HepG2 (cell line): Measurements from ENCODE around the gene ZNF888. TPM values are rescaled to one million over a fixed set of nuclear protein-coding genes. Genes with fewer than 3 reads are reported as not detected.

Source experiments
- ATF3 ChIP-seq: sonication (generic); formaldehyde crosslinking; IDR thresholded peaks from 2 replicates; pipeline ENCODE4 v1.4.0; 2020; ENCODE audit warnings: missing genetic modification reagents
- ATRX ChIP-seq: sonication (generic); formaldehyde crosslinking; IDR thresholded peaks from 2 replicates; pipeline ENCODE4 v1.4.0; 2020; ENCODE audit warnings: missing genetic modification reagents, borderline replicate concordance
- ETV5 ChIP-seq: IDR thresholded peaks from 2 replicates; pipeline ENCODE4 v1.6.1; 2018; ENCODE audit warnings: missing biosample characterization, missing genetic modification reagents, inconsistent platforms, borderline replicate concordance
- MXD3 ChIP-seq: IDR thresholded peaks from 2 replicates; pipeline ENCODE4 v1.6.1; 2016; ENCODE audit warnings: mild to moderate bottlenecking, missing biosample characterization, missing genetic modification reagents
- MXI1 ChIP-seq: IDR thresholded peaks from 3 replicates; pipeline ENCODE4 v1.6.1; 2012; ENCODE audit warnings: low read depth, low read length, inconsistent platforms, borderline replicate concordance
- NR1H2 ChIP-seq: sonication (generic); formaldehyde crosslinking; IDR thresholded peaks from 2 replicates; pipeline ENCODE4 v1.8.1; 2022; ENCODE audit warnings: low read depth, missing genetic modification reagents, borderline replicate concordance
- RAD51 ChIP-seq: fragments of 450-650 bp; IDR thresholded peaks from 2 replicates; pipeline ENCODE4 v1.6.1; 2016; ENCODE audit warnings: borderline replicate concordance
- RFXAP ChIP-seq: sonication (generic); formaldehyde crosslinking; IDR thresholded peaks from 2 replicates; pipeline ENCODE4 v1.4.0; 2020; ENCODE audit warnings: missing genetic modification reagents, borderline replicate concordance
- TAF15 ChIP-seq: fragments of 200-400 bp; formaldehyde crosslinking; IDR thresholded peaks from one replicate; pipeline ENCODE4 v1.6.1; 2018; ENCODE audit warnings: mild to moderate bottlenecking, low read depth, low read length; ENCODE audit not compliant: poor library complexity, severe bottlenecking
- THYN1 ChIP-seq: sonication (generic); formaldehyde crosslinking; IDR thresholded peaks from 2 replicates; pipeline ENCODE4 v1.8.1; 2023; ENCODE audit warnings: low read depth, mild to moderate bottlenecking, moderate library complexity, missing genetic modification reagents, borderline replicate concordance
- ZBTB10 ChIP-seq: sonication (generic); formaldehyde crosslinking; IDR thresholded peaks from 2 replicates; pipeline ENCODE4 v1.4.0; 2020; ENCODE audit warnings: missing genetic modification reagents, borderline replicate concordance
- ZBTB38 ChIP-seq: sonication (generic); formaldehyde crosslinking; IDR thresholded peaks from 2 replicates; pipeline ENCODE4 v1.5.1; 2020; ENCODE audit warnings: mild to moderate bottlenecking, missing genetic modification reagents
- ZC3H13 ChIP-seq: sonication (generic); formaldehyde crosslinking; IDR thresholded peaks from 2 replicates; pipeline ENCODE4 v1.8.1; 2023; ENCODE audit warnings: mild to moderate bottlenecking, missing genetic modification reagents, moderate library complexity
- ZEB1 ChIP-seq: IDR thresholded peaks from 2 replicates; pipeline ENCODE4 v1.6.1; 2012; ENCODE audit warnings: mild to moderate bottlenecking, low read depth, inconsistent platforms; ENCODE audit not compliant: insufficient replicate concordance
- ZFP91 ChIP-seq: sonication (generic); formaldehyde crosslinking; IDR thresholded peaks from 2 replicates; pipeline ENCODE4 v1.9.0; 2022; ENCODE audit warnings: missing genetic modification reagents, mild to moderate bottlenecking, borderline replicate concordance
- ZNF30 ChIP-seq: sonication (generic); formaldehyde crosslinking; IDR thresholded peaks from 2 replicates; pipeline ENCODE4 v1.5.0; 2020; ENCODE audit warnings: mild to moderate bottlenecking, missing genetic modification reagents
- ZNF329 ChIP-seq: sonication (generic); formaldehyde crosslinking; IDR thresholded peaks from 2 replicates; pipeline ENCODE4 v1.9.0; 2021; ENCODE audit warnings: low read depth, mild to moderate bottlenecking, missing genetic modification reagents
- ZNF362 ChIP-seq: sonication (generic); formaldehyde crosslinking; IDR thresholded peaks from 2 replicates; pipeline ENCODE4 v1.4.0; 2020; ENCODE audit warnings: missing genetic modification reagents, mild to moderate bottlenecking, borderline replicate concordance
- ZNF432 ChIP-seq: sonication (generic); formaldehyde crosslinking; IDR thresholded peaks from 2 replicates; pipeline ENCODE4 v1.5.0; 2020; ENCODE audit warnings: missing genetic modification reagents, mild to moderate bottlenecking, borderline replicate concordance
- ZNF569 ChIP-seq: sonication (generic); formaldehyde crosslinking; IDR thresholded peaks from 2 replicates; pipeline ENCODE4 v1.5.0; 2020; ENCODE audit warnings: mild to moderate bottlenecking, missing genetic modification reagents, moderate library complexity, borderline replicate concordance
- ZNF720 ChIP-seq: sonication (generic); formaldehyde crosslinking; IDR thresholded peaks from 2 replicates; pipeline ENCODE4 v1.4.0; 2020; ENCODE audit warnings: missing genetic modification reagents
- ZNF746 ChIP-seq: sonication (generic); formaldehyde crosslinking; IDR thresholded peaks from 2 replicates; pipeline ENCODE4 v1.8.0; 2022; ENCODE audit warnings: mild to moderate bottlenecking, missing genetic modification reagents
- ZNF788 ChIP-seq: sonication (generic); formaldehyde crosslinking; IDR thresholded peaks from 2 replicates; pipeline ENCODE4 v1.5.0; 2020; ENCODE audit warnings: mild to moderate bottlenecking, missing genetic modification reagents, borderline replicate concordance
- polyA plus RNA-seq, 8 experiments: library from polyadenylated mRNA; depleted of rRNA in 3 of 8; stranded (reverse) in 7 of 8; unstranded in 1 of 8; fragments of >200 nt; fragmentation: Illumina TruSeq in 4 of 8; extraction: Trizol in 4 of 8; gene quantifications; 2 replicates each; pipeline versions ENCODE4 v1.2.1 to v1.2.3, GENCODE V29; 2011 to 2016; ENCODE audit warnings: low read depth in 4 of 8, missing spikeins in 1 of 8, mixed read lengths in 1 of 8; ENCODE audit not compliant: insufficient read depth in 1 of 8
- total RNA-seq, 5 experiments: library from RNA; depleted of rRNA; stranded (reverse); fragments of >200 nt; fragmentation: Illumina TruSeq; extraction: Trizol; gene quantifications; 2 replicates each; pipeline ENCODE4 v1.2.3, GENCODE V29; 2016; ENCODE audit warnings: low read depth in 1 of 5

ZNF888 gene
- total and polyA plus RNA-seq, 2 of the 13 experiments (the other 11 are each of a cell fraction or from before 2014, with no cell fraction given): 1.7 to 7.6 TPM

- TF ChIP-seq ZFP91 (CRISPR knock-in tag): no peak
- peak; percentile 50; the same call in 1 of the 2 replicates for TF ChIP-seq RFXAP (CRISPR knock-in tag)
- no peak for TF ChIP-seq ZBTB10 (CRISPR knock-in tag)
- no peak for TF ChIP-seq ZNF432
- TF ChIP-seq ZNF362 (CRISPR knock-in tag): no peak
- TF ChIP-seq ZEB1: no peak
- no peak for TF ChIP-seq THYN1 (CRISPR knock-in tag)
- no peak for TF ChIP-seq ZNF746 (CRISPR knock-in tag)
- no peak for TF ChIP-seq ZNF30 (CRISPR knock-in tag)
- peak; percentile 72; the same call in 1 of the 2 replicates for TF ChIP-seq ETV5
- no peak for TF ChIP-seq ZC3H13 (CRISPR knock-in tag)
- no peak for TF ChIP-seq ZNF329 (CRISPR knock-in tag)
- TF ChIP-seq ATRX (CRISPR knock-in tag): no peak
- no peak for TF ChIP-seq MXD3 (CRISPR knock-in tag)
- no peak for TF ChIP-seq ZNF788 (CRISPR knock-in tag)
- no peak for TF ChIP-seq TAF15
- TF ChIP-seq RAD51: no peak
- TF ChIP-seq ATF3: peak; percentile 70
- TF ChIP-seq ZNF569 (CRISPR knock-in tag): no peak
- no peak for TF ChIP-seq ZNF720 (CRISPR knock-in tag)
- TF ChIP-seq MXI1: peak; percentile 68; the same call in 1 of the 3 replicates
- TF ChIP-seq NR1H2 (CRISPR knock-in tag): no peak
- TF ChIP-seq ZBTB38: no peak
These were observed 19.3 kb upstream of the ZNF888 start (continued) for GRCh38 chr19:52942386-52943133.
